Epithelial cell of esophagus (primary cell): ENCODE measurements around the gene MAMDC2.
"Not testable (repeated sequence)": the region's sequence is repeated elsewhere in the genome, so short reads cannot be mapped to it uniquely, and the experiment has no call there.

Source experiments
- DNase-seq: peaks from one replicate; pipeline ENCODE4 v3.0.0; 2010; ENCODE audit warnings: low read depth
- H3K4me3 ChIP-seq: 2 replicates; pipeline ENCODE4 v1.5.1; 2011; ENCODE audit warnings: mild to moderate bottlenecking, low read length, control low read depth
- CTCF ChIP-seq: IDR thresholded peaks from 2 replicates; pipeline ENCODE4 v1.5.1; 2011; ENCODE audit warnings: low read depth, mild to moderate bottlenecking, low read length, control low read depth, inconsistent platforms; ENCODE audit not compliant: insufficient read depth; ENCODE audit errors: missing control alignments

Gene MAMDC2

GRCh38 chr9:70228118-70228517 lies 184.5 kb downstream of the MAMDC2 start:
- no peak for TF ChIP-seq CTCF

GRCh38 chr9:70228611-70229010 lies 185.0 kb downstream of the MAMDC2 start:
- TF ChIP-seq CTCF: no peak

More at GRCh38 chr9:70228118-70228517, 184.5 kb downstream of the MAMDC2 start:
- no peak overlapping the region for H3K4me3 ChIP-seq
- no peak for DNase-seq

GRCh38 chr9:70229026-70229425 lies 185.4 kb downstream of the MAMDC2 start:
- no peak for TF ChIP-seq CTCF
- no peak overlapping the region for H3K4me3 ChIP-seq
- no peak for DNase-seq

More at GRCh38 chr9:70228611-70229010, 185.0 kb downstream of the MAMDC2 start:
- H3K4me3 ChIP-seq: no peak overlapping the region
- no peak for DNase-seq

DNA sequence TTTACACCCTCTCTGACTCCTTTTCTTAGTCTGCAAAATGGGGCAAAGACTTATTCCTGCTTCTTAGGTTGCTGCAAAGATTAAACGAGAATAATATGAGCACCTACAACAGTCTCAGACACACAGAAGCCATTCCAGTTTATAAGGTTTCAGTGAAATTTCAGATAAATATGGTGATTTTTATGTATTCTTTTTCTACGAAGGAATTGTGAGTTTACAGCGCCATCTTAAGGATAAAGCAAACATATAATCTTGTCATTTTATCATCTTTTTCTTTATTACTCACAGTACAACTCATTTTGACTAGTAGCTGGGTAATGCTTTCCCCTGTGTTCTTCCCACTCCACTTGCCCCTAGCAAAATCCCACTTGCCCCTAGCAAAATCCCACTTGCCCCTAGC lies 185.9 kb downstream of the MAMDC2 start:
- H3K4me3 ChIP-seq: no peak overlapping the region
- peak; percentile 38 for TF ChIP-seq CTCF
- DNase-seq: peak; percentile 54

- DNase-seq: no peak
- TF ChIP-seq CTCF: no peak
- H3K4me3 ChIP-seq: no peak overlapping the region
Measured at GRCh38 chr9:70232476-70232875, 188.8 kb downstream of the MAMDC2 start.

DNA sequence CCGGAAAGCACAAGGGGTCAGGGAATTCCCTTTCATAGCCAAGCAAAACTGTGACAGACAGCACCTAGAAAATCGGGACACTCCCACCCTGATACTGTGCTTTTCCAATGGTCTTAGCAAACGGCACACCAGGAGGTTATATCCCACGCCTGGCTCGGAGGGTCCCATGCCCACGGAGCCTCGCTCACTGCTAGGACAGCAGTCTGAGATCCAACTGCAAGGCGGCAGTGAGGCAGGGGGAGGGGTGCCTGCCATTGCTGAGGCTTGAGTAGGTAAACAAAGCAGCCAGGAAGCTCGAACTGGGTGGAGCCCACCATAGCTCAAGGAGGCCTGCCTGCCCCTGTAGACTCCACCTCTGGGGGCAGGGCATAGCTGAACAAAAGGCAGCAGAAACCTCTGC lies 190.6 kb downstream of the MAMDC2 start:
- DNase-seq, H3K4me3 ChIP-seq: not testable (repeated sequence)

- not testable (repeated sequence) for DNase-seq, H3K4me3 ChIP-seq
Measured at GRCh38 chr9:70245952-70246351, 202.3 kb downstream of the MAMDC2 start.

DNA sequence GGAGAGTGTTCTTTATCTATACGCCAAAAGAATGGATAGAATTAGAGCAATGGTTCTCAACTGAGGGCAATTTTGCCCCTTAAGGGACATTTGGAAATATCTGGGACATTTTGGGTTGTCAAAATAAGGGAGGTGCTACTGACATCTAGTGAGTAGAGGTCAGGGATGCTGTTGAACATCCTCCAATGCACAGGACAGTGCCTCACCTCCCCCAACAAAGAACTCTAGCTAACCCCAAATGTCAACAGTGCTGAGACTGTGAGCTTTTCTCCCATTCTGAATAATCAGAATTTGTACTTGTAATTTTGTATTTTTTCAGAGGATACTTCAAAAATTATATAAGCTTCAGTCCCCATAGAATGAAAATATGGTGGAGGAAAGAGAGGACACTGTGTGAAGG lies 206.6 kb downstream of the MAMDC2 start:
- H3K4me3 ChIP-seq: no peak overlapping the region
- DNase-seq: no peak
- no peak for TF ChIP-seq CTCF
